MCF 10A (cell line): Measurements from ENCODE around the gene DNAI1. TPM values are rescaled to one million over a fixed set of nuclear protein-coding genes. Genes with fewer than 3 reads are reported as not detected.

Source experiments
- BruUV-seq: library from RNA; stranded (reverse); fragments of 400-500 nt; replicated peaks from 2 replicates; lab custom pipeline; 2021; lab: Mats Ljungman, UMichigan
- CTCF ChIA-PET: fragments of 300-600 bp; sonication (Branson Sonifier 250); formaldehyde crosslinking; extraction: SDS; loops from one replicate; lab custom pipeline; 2021; ENCODE audit warnings: antibody characterized with exemption, inconsistent platforms; lab: Yijun Ruan, JAX
- POLR2A ChIA-PET: fragments of 300-600, 350-650 bp; sonication (Branson Sonifier 250); formaldehyde crosslinking; extraction: SDS; loops from one replicate; lab custom pipeline; 2020; ENCODE audit warnings: antibody characterized with exemption, inconsistent platforms; lab: Yijun Ruan, JAX
- DNase-seq: peaks from one replicate; pipeline ENCODE4 v3.0.0-alpha.2; 2018; ENCODE audit not compliant: unreplicated experiment
- H3K27ac Mint-ChIP-seq: one replicate; pipeline ENCODE4 v1.8.0; 2022; ENCODE audit warnings: mild to moderate bottlenecking, low read depth, mixed read lengths; ENCODE audit not compliant: unreplicated experiment
- H3K27me3 Mint-ChIP-seq: one replicate; pipeline ENCODE4 v1.8.0; 2022; ENCODE audit warnings: mixed read lengths; ENCODE audit not compliant: insufficient read depth, unreplicated experiment
- H3K36me3 Mint-ChIP-seq: one replicate; pipeline ENCODE4 v1.8.0; 2022; ENCODE audit warnings: mild to moderate bottlenecking, moderate library complexity, mixed read lengths; ENCODE audit not compliant: insufficient read depth, unreplicated experiment
- H3K4me1 Mint-ChIP-seq: one replicate; pipeline ENCODE4 v1.8.0; 2022; ENCODE audit warnings: mixed read lengths; ENCODE audit not compliant: insufficient read depth, unreplicated experiment
- H3K4me3 Mint-ChIP-seq: one replicate; pipeline ENCODE4 v1.8.0; 2022; ENCODE audit warnings: mild to moderate bottlenecking, moderate library complexity, mixed read lengths; ENCODE audit not compliant: unreplicated experiment
- H3K9me3 Mint-ChIP-seq: one replicate; pipeline ENCODE4 v1.8.0; 2022; ENCODE audit warnings: mixed read lengths; ENCODE audit not compliant: unreplicated experiment
- CTCF ChIP-seq: fragments of 200-600 bp; IDR thresholded peaks from one replicate; pipeline ENCODE4 v1.8.0; 2022; ENCODE audit warnings: antibody characterized with exemption, mild to moderate bottlenecking; ENCODE audit not compliant: unreplicated experiment
- intact Hi-C: fragments of 100-400 bp; cut with micrococcal nuclease; formaldehyde crosslinking; loops from 2 replicates; pipeline ENCODE4 v1.14.1; 2022
- total RNA-seq: library from RNA; stranded (reverse); gene quantifications from 2 replicates; pipeline ENCODE4 v1.2.3, GENCODE V29; 2022

The DNAI1 gene
- total RNA-seq, 1 experiment from 2014 or later = not detected

- CTCF ChIA-PET = interaction anchor here (1.2 kb wide), 1 partner anchor 16 kb away, joined by 3 read pairs; no protein-coding TSS in a partner anchor
- no peak overlapping the region for H3K4me3 Mint-ChIP-seq
- H3K9me3 Mint-ChIP-seq = no peaks in the 10 kb centered on the region
- peaks cover 40% of the 10 kb centered on the region for H3K27me3 Mint-ChIP-seq
- H3K36me3 Mint-ChIP-seq = no peaks in the 10 kb centered on the region
- no peak overlapping the region for H3K27ac Mint-ChIP-seq
- H3K4me1 Mint-ChIP-seq = no peaks in the 10 kb centered on the region
- intact Hi-C loops = no loop called here
- no TSS peak for BruUV-seq
- POLR2A ChIA-PET = no interaction called here
- TF ChIP-seq CTCF = no peak
- DNase-seq = no peak
These were observed 26.1 kb downstream of the DNAI1 start for GRCh38 chr9:34484678-34485077.

GRCh38 chr9:34485822-34486221, 27.2 kb downstream of the DNAI1 start:
- no peak for TF ChIP-seq CTCF
- DNase-seq = no peak
- POLR2A ChIA-PET = no interaction called here
- CTCF ChIA-PET = no interaction called here
- H3K36me3 Mint-ChIP-seq = no peaks in the 10 kb centered on the region
- H3K4me3 Mint-ChIP-seq = no peak overlapping the region
- intact Hi-C loops = no loop called here
- H3K27ac Mint-ChIP-seq = no peak overlapping the region
- BruUV-seq = no TSS peak
- H3K9me3 Mint-ChIP-seq = no peaks in the 10 kb centered on the region
- peaks cover 48% of the 10 kb centered on the region for H3K27me3 Mint-ChIP-seq
- H3K4me1 Mint-ChIP-seq = no peaks in the 10 kb centered on the region

- H3K9me3 Mint-ChIP-seq = no peaks in the 10 kb centered on the region
- DNase-seq = no peak
- CTCF ChIA-PET = no interaction called here
- no peak for TF ChIP-seq CTCF
- intact Hi-C loops = no loop called here
- no peaks in the 10 kb centered on the region for H3K36me3 Mint-ChIP-seq
- no peak overlapping the region for H3K4me3 Mint-ChIP-seq
- H3K4me1 Mint-ChIP-seq = no peaks in the 10 kb centered on the region
- POLR2A ChIA-PET = no interaction called here
- H3K27ac Mint-ChIP-seq = no peak overlapping the region
- no TSS peak for BruUV-seq
- peaks cover 55% of the 10 kb centered on the region for H3K27me3 Mint-ChIP-seq
These were observed 28.0 kb downstream of the DNAI1 start for GRCh38 chr9:34486572-34486971.

GRCh38 chr9:34490360-34490759, 31.8 kb downstream of the DNAI1 start:
- Mint-ChIP-seq H3K4me3 (no peak overlapping the region), H3K9me3 (no peaks in the 10 kb centered on the region), H3K4me1 (no peaks in the 10 kb centered on the region), H3K27me3 (peaks cover 58% of the 10 kb centered on the region), H3K36me3 (no peaks in the 10 kb centered on the region), H3K27ac (no peak overlapping the region)
- no TSS peak for BruUV-seq
- DNase-seq = no peak
- TF ChIP-seq CTCF = no peak
- ChIA-PET CTCF (interaction anchor here (0.6 to 2.8 kb wide), 6 partner anchors 10 to 629 kb away, joined by 3 to 15 read pairs (median 4); no protein-coding TSS in a partner anchor), POLR2A (no interaction called here)
- intact Hi-C loops = no loop called here
